AG09309 (cell line): ENCODE results near the gene MIX23.
A peak's percentile ranks its signal among the peaks of the same experiment; 100 is the strongest.
"Not testable (repeated sequence)": the region's sequence is repeated elsewhere in the genome, so short reads cannot be mapped to it uniquely, and the experiment has no call there.

Experiments used
- DNase-seq: peaks from one replicate; pipeline ENCODE4 v3.0.0-alpha.2; 2010; ENCODE audit warnings: low read depth
- H3K4me3 ChIP-seq: 2 replicates; pipeline ENCODE4 v1.5.1; 2011; ENCODE audit warnings: mild to moderate bottlenecking, low read depth, low read length, moderate library complexity; ENCODE audit not compliant: control insufficient read depth
- TF ChIP-seq, protein P1 (sequence below): IDR thresholded peaks from 2 replicates; pipeline ENCODE4 v1.5.1; 2011; ENCODE audit warnings: mild to moderate bottlenecking, low read depth, low read length, inconsistent platforms; ENCODE audit not compliant: insufficient read depth, control insufficient read depth; ENCODE audit errors: missing control alignments

MIX23 gene

DNA sequence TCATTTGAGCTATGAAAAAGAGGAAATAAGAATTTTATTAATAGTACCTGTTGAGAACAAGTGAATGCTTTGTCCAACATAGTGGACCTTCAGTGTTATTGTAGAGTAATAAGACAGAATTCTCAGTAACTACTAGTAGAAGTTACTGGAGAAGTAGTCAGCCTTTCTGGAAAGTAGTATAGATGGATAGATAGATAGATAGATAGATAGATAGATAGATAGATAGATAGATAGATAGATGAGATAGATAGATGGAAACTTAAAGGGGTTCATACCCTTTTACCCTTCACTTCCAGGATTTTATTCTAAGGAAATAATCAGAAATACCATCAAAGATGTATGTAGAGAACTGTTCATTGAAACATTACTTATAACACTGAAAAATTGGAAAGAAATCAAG is 6.2 kb upstream of the MIX23 start:
- TF ChIP-seq, protein P1, sequence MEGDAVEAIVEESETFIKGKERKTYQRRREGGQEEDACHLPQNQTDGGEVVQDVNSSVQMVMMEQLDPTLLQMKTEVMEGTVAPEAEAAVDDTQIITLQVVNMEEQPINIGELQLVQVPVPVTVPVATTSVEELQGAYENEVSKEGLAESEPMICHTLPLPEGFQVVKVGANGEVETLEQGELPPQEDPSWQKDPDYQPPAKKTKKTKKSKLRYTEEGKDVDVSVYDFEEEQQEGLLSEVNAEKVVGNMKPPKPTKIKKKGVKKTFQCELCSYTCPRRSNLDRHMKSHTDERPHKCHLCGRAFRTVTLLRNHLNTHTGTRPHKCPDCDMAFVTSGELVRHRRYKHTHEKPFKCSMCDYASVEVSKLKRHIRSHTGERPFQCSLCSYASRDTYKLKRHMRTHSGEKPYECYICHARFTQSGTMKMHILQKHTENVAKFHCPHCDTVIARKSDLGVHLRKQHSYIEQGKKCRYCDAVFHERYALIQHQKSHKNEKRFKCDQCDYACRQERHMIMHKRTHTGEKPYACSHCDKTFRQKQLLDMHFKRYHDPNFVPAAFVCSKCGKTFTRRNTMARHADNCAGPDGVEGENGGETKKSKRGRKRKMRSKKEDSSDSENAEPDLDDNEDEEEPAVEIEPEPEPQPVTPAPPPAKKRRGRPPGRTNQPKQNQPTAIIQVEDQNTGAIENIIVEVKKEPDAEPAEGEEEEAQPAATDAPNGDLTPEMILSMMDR = no peak
- no peak for DNase-seq
- no peak overlapping the region for H3K4me3 ChIP-seq

- TF ChIP-seq, protein P1 = no peak
- no peak overlapping the region for H3K4me3 ChIP-seq
- no peak for DNase-seq
Observed at GRCh38 chr3:122387709-122388108, 4.7 kb upstream of the MIX23 start.

DNA sequence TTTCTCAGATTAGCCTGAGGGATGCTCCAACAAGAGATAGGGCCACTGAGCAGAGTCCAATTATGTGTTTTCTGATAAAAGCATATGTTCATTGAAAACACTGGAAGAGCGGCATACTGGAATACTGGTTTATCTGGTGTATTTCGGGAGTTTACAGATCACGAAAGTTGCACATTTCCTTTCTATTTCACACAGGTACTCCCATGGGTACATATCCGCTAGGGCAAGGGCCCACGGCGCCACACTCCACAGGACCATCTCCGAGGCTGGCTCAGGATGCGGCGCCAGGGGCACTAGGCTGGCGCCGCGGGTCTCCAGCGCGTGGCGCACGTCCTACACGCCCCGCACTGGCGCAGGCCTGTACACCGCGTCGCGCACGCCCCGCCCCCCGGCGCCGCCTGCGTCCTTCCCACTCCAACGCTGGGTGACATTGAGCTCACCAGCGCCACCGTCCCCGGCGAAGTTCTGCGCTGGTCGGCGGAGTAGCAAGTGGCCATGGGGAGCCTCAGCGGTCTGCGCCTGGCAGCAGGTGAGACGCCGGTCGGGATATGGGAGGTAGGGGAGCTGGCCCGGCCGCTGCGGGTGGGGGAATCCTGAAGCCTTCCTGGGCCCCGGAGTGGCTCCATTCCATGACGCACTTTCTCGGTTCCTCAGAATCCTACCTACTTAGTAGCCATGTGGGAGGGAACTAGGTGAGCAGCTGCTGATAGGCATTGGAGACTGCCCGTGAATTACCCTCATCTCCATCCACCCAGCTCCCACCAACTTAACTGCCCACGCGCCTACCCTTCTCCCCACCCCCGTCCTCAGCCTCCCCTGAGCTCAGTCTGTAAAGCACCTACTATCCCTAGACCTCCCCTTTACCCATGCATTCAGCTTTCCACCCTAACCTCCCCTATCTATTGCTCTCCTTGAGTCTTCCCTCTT is 1.0 kb upstream of the MIX23 start, which contains the start of gene FAM162A:
Gene FAM162A, plus strand, starts transcription at position 412 of the 927 bp plus-strand sequence. Its CDS starts 84 bp downstream, at position 496.
- TF ChIP-seq, protein P1 = peak; percentile 47
- H3K4me3 ChIP-seq = peak within 1 kb of the TSS; percentile 91
- peak; percentile 42 for DNase-seq

DNA sequence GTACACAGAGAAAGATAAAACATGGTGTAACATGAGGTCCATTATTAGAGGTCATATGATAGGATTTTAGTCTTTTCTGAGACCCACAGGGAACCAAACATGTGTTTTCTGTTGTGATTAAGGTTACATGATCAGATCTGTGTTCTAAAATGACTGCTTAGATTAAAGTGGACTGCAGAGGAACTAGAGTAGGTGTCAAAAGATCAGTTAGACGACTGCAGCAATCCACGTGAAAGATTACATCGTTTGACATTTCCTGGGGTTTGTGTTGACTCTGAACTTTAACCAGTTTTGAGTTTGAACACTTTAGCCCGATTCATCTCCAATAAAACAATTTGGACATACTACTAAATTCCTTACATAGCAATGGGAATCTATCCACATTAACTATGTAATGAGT is 5.1 kb downstream of the MIX23 start:
- H3K4me3 ChIP-seq = no peak overlapping the region
- TF ChIP-seq, protein P1 = no peak
- DNase-seq = no peak

DNA sequence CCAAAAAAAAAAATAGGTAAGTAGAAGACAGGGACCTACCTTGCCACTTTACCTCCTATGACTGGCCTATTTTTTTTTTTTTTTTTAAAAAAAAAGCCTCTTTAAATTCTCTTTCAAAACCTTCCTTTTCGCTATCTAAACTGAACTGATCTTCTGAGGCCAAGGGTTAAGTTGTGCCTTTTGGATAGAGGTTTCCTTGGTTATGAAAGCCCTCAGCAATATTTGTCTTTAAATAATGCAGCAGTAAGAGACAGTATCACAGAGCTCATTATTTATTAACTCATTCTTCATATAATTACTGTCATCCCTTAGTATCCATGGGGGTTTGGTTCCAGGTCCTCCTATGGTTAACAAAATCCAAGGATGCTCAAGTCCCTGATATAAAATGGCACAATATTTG is 9.0 kb downstream of the MIX23 start:
- no peak overlapping the region for H3K4me3 ChIP-seq
- TF ChIP-seq, protein P1 = no peak
- DNase-seq = no peak

GRCh38 chr3:122366379-122366749 is 16.7 kb downstream of the MIX23 start:
- DNase-seq = no peak
- TF ChIP-seq, protein P1 = no peak
- H3K4me3 ChIP-seq = no peak overlapping the region

- not testable (repeated sequence) for DNase-seq, H3K4me3 ChIP-seq
Observed at GRCh38 chr3:122365582-122366378, 17.3 kb downstream of the MIX23 start.
